Measurements from ENCODE around the gene RBFOX2.
"Not testable (repeated sequence)": the region's sequence is repeated elsewhere in the genome, so short reads cannot be mapped to it uniquely, and the experiment has no call there.

The RBFOX2 gene

DNA sequence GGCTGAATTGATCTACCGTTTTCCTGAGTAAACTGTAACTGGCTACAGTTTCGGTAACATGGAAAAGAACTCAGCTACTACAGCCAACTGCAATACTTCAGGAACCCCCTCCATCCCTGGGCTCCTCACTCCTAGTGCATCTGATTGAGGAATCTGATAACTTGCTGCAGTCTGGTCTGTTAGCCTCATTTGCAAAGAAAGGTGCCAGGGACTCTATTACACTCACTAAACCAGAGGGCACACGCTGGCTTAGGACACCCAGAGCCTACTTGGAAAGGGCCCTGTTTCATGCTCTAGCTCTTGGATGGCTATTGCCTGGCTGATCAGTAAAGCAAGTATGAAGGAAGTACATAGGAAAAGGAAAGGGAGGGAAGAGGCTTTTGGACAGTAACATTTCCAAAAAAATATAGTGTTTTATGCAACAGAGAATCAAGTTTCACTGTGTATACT, 288.7 kb downstream of the RBFOX2 start:
- DNase-seq, result no peak
- H3K36me3 Mint-ChIP-seq (ENCODE audit: low read depth), result peaks cover 74% of the 10 kb centered on the region
- H3K4me1 Mint-ChIP-seq, result peaks cover 9% of the 10 kb centered on the region
- H3K27me3 Mint-ChIP-seq (ENCODE audit: low read depth, poor library complexity), result no peaks in the 10 kb centered on the region
- H3K27ac Mint-ChIP-seq, result no peak overlapping the region
- no peak overlapping the region for H3K4me3 Mint-ChIP-seq
- H3K9me3 Mint-ChIP-seq, result no peaks in the 10 kb centered on the region
- TF ChIP-seq, protein P1, sequence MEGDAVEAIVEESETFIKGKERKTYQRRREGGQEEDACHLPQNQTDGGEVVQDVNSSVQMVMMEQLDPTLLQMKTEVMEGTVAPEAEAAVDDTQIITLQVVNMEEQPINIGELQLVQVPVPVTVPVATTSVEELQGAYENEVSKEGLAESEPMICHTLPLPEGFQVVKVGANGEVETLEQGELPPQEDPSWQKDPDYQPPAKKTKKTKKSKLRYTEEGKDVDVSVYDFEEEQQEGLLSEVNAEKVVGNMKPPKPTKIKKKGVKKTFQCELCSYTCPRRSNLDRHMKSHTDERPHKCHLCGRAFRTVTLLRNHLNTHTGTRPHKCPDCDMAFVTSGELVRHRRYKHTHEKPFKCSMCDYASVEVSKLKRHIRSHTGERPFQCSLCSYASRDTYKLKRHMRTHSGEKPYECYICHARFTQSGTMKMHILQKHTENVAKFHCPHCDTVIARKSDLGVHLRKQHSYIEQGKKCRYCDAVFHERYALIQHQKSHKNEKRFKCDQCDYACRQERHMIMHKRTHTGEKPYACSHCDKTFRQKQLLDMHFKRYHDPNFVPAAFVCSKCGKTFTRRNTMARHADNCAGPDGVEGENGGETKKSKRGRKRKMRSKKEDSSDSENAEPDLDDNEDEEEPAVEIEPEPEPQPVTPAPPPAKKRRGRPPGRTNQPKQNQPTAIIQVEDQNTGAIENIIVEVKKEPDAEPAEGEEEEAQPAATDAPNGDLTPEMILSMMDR (IDR thresholded peaks at IDR 0.05), result no peak

DNA sequence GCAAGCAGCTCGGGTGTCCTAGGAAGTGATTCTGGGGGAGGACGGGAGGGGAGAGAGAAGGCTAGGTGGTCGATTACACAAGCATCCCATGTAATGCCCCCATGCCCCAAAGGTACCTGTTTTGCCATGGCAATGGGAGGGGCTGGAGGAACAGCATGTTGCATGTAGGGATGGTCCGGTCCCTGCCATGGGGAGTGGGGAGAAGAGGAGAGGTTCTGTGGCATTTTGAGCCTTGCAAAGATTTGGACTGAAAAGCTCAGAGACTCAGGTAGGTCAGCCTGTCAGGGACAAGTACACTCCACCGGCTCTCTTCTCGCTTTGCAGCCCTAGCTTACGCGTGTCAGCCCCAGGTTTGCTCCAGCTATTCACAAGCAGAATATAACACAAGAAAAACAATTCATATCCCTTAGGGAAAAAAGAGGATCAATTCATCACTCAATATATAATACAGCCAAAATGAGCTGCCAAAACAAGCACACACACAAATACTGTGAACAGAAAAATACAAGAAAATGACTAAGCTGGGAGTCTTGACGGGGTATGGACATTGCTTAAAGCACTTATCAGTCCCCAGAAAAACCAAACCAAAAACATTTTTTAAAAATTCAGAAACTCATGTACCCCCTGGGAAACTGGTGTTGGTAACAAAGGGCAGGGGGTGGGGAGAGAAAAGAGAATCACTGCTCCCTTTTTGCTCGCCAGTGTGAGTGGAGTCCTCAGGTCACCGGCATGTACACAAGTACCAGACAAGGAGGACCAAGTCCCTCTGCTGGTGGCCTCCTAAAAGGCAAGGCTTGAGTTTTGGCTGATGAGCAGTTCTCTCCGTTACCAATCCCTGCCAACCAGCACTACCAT, 289.3 kb downstream of the RBFOX2 start:
- H3K9me3 Mint-ChIP-seq, result no peaks in the 10 kb centered on the region
- peaks cover 69% of the 10 kb centered on the region for H3K36me3 Mint-ChIP-seq (ENCODE audit: low read depth)
- H3K27me3 Mint-ChIP-seq (ENCODE audit: low read depth, poor library complexity), result no peaks in the 10 kb centered on the region
- DNase-seq, result no peak
- peaks cover 9% of the 10 kb centered on the region for H3K4me1 Mint-ChIP-seq
- TF ChIP-seq, protein P1 (IDR thresholded peaks at IDR 0.05), result peak; percentile 17
- H3K4me3 Mint-ChIP-seq, result no peak overlapping the region
- peak overlapping the region; percentile 73 for H3K27ac Mint-ChIP-seq

DNA sequence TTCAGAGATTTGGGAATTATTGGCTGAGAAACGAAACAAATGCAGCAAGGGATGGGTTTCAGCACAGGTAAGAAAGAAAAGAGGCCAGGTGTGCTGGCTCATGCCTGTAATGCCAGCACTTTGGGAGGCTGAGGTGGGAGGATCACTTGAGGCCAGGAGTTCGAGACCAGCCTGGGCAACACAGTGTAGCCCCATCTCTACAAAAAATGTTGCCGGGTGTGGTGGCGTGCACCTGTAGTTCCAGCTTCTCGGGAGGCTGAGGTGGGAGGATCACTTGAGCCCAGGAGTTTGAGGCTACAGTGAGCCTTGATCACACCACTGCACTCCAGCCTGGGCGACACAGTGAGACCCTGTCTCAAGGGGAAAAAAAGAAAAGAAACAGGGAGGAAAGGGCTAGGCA, 290.7 kb downstream of the RBFOX2 start:
- not testable (repeated sequence) for H3K27me3 Mint-ChIP-seq (ENCODE audit: low read depth, poor library complexity); H3K4me1 Mint-ChIP-seq; H3K9me3 Mint-ChIP-seq; H3K4me3 Mint-ChIP-seq; DNase-seq
- H3K36me3 Mint-ChIP-seq (ENCODE audit: low read depth), result peaks cover 54% of the 10 kb centered on the region
- H3K27ac Mint-ChIP-seq, result peak overlapping the region; percentile 80

DNA sequence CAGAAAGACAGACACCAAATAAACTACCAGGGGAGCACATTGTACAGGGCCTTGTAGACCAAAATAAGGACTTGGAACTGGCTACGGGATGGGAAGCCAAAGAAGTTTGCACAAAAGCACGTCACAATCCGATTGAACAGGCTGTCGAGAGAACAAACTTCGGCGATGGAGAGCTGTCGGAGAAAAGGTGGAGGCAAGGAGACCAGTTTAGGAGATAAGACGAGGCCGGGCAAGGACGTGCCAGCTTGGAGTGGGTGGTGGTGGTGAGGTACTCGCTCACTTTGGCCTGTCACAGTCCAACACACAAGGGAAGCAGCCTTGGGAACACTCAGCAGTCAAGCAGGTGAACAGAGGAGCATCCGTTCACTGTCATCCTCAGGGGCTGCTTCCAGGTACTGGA, 291.9 kb downstream of the RBFOX2 start:
- H3K27ac Mint-ChIP-seq, result peak overlapping the region; percentile 34
- no peak overlapping the region for H3K4me3 Mint-ChIP-seq
- TF ChIP-seq, protein P1 (IDR thresholded peaks at IDR 0.05), result no peak
- peaks cover 43% of the 10 kb centered on the region for H3K36me3 Mint-ChIP-seq (ENCODE audit: low read depth)
- no peak for DNase-seq
- peaks cover 2% of the 10 kb centered on the region for H3K27me3 Mint-ChIP-seq (ENCODE audit: low read depth, poor library complexity)
- no peaks in the 10 kb centered on the region for H3K9me3 Mint-ChIP-seq
- H3K4me1 Mint-ChIP-seq, result peaks cover 1% of the 10 kb centered on the region

DNA sequence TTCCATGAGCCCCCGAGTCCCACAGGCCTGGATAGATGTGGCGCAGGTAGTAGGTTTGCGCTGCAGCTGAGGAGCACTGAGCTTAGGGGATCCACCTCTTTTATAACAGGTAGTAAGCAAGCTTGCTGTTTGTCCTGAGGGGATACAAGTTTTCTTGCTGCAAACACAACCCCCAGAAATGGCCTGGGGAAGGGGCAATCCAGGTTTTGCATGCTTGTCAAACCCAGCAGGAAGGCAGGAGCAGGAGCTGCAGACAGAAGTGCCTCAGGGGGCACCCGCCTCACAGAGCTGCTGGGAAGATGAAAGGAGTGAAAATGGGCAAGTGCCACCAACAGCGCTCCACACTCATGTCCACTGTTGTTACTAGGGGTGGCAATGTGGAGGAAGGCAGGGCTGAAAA, 292.5 kb downstream of the RBFOX2 start:
- Mint-ChIP-seq H3K36me3 (ENCODE audit: low read depth) (peaks cover 42% of the 10 kb centered on the region), H3K4me3 (no peak overlapping the region), H3K9me3 (no peaks in the 10 kb centered on the region), H3K4me1 (no peaks in the 10 kb centered on the region), H3K27ac (peak overlapping the region; percentile 34), H3K27me3 (ENCODE audit: low read depth, poor library complexity) (peaks cover 2% of the 10 kb centered on the region)
- TF ChIP-seq, protein P1 (IDR thresholded peaks at IDR 0.05), result no peak
- no peak for DNase-seq

DNA sequence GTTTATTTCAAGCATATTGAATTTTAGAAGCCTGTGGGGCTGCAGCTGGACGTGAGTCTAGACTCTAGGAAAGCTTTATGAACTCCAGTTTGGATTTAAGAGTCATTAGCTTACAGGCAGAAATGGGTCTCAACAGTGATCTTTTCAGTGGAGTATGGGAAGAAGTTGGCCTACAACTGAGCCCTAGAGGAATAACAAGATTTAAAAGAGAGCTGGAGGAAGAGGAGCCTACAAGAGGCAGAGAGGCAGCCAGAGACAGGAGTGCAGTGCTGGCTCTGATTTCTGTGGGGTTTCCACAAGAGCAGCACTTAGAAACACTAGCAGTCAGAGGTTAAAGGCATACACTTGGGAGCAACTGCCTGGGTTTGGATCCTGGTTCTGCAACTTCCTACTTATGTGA, 293.1 kb downstream of the RBFOX2 start:
- no peaks in the 10 kb centered on the region for H3K4me1 Mint-ChIP-seq

More for the DNA sequence above, 293.1 kb downstream of the RBFOX2 start:
- Mint-ChIP-seq H3K4me3 (no peak overlapping the region), H3K27me3 (ENCODE audit: low read depth, poor library complexity) (peaks cover 2% of the 10 kb centered on the region), H3K9me3 (no peaks in the 10 kb centered on the region), H3K27ac (peak overlapping the region; percentile 84), H3K36me3 (ENCODE audit: low read depth) (peaks cover 42% of the 10 kb centered on the region)
- TF ChIP-seq, protein P1 (IDR thresholded peaks at IDR 0.05), result no peak
- DNase-seq, result no peak

Data from nephron progenitor cell (in vitro differentiated cells).